ENCODE results near the gene KLRC3. TPM values are rescaled to one million over a fixed set of nuclear protein-coding genes. Genes with fewer than 3 reads are reported as not detected.

Gene KLRC3
- total RNA-seq, 1 donor from 2014 or later: not detected

DNA sequence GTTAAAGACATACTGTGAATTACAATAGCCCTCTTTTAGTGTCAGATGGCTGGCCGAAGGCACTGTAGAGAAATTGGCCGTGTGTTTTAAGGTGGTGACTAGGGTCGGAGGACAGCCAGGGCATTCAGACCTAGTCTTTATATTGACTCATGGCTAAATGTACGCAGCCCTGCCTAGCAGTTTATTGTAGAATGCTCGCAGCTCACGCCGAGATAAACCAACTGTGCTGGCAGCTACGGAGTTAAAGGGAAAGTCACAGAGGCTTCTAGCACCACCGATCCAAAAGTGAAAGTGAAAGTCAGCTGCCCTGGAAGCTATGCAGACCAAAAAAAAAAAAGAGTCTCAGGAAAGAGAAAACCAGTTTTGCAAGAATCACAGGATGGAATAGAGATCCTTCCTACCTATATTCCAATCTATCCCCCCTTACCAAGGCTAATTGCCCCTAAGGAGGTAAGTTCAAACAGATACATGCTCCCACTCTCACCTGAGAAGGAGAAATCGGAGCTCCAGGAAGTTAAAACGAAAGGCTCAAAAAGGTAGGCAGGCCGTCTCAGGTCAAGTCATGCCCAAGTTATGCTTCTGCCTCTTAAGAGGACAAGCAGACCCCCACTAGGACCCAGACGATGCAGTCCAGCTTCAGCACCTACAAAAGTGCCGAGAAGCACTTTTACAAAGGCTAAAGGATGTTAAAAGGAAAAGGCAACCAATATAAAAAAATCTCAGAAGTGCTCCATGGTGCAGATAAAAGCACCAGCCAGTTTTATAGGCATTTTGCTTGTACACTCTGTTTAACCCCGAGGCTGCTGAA, 55.4 kb downstream of the KLRC3 start:
- Histone ChIP-seq H3K4me3 (ENCODE audit: low read depth, low read length) (peak overlapping the region; percentile 42), H3K27me3 (ENCODE audit: control insufficient read depth, insufficient read depth, low read length) (no peaks in the 10 kb centered on the region), H3K36me3 (ENCODE audit: control insufficient read depth, insufficient read depth, low read length) (no peaks in the 10 kb centered on the region)
- FAIRE-seq: no peak
- peak; percentile 77 for DNase-seq (ENCODE audit: low read depth)
- no peak for TF ChIP-seq CTCF (IDR thresholded peaks at IDR 0.05; ENCODE audit: insufficient read depth, low read length, severe bottlenecking)

DNA sequence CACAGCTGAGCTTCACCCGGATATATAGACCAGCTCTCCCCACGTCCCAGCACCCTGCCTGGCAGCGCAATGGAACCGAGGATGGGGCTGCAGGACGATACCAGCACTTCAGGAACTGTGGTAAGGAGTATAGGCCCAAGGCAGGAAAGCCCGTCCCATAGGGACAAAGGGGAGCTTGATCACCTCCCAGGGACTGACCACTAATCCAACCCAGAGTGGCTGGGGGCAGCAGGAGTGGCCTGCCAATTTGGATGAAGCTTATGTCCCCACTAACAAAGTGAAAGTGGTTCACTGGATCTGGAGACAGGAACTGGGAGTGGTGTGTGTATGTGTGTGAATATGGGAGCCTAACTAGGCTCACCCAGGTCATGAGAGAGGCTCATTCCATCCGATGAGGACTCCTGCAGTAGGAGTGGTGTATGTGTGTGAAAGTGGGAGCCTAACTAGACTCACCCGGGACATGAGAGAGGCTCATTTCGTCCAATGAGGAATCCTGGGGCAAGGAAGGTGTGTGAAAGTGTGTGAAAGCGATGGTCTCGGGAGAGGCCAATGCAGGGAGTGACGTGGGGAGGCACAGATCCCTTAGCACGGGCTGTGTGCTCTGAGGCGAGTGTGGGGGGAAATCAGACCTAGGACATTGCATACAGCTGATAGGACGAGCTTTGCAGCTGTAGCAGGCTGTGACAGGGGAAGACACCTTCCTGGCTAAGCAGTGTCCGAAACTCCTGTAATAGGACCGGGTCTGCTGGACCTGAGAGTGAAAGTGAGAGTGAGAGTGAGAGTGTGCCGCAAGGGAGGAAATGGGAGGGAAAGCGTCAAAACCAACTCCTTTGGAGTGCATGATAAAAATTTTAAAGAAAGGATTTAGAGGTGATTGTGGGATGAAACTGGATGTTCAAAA, 56.2 kb downstream of the KLRC3 start:
- no peak for FAIRE-seq
- Histone ChIP-seq H3K4me3 (ENCODE audit: low read depth, low read length) (peak overlapping the region; percentile 42), H3K27me3 (ENCODE audit: control insufficient read depth, insufficient read depth, low read length) (no peaks in the 10 kb centered on the region), H3K36me3 (ENCODE audit: control insufficient read depth, insufficient read depth, low read length) (no peaks in the 10 kb centered on the region)
- DNase-seq (ENCODE audit: low read depth): peak; percentile 60
- no peak for TF ChIP-seq CTCF (IDR thresholded peaks at IDR 0.05; ENCODE audit: insufficient read depth, low read length, severe bottlenecking)

DNA sequence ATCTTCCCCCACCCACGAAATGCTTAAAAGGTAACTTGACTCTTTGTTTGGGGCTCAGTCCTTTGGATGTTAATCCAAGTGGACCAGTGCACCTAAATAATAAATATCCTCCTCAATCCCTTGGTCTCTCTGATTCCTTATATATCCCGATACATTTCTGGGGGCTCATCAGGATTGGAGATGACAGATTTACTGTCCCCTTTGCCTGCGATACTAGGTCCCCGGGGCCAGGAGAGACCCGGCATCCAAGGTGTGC, 56.8 kb downstream of the KLRC3 start:
- Histone ChIP-seq H3K27me3 (ENCODE audit: control insufficient read depth, insufficient read depth, low read length) (no peaks in the 10 kb centered on the region), H3K4me3 (ENCODE audit: low read depth, low read length) (peak overlapping the region; percentile 42), H3K36me3 (ENCODE audit: control insufficient read depth, insufficient read depth, low read length) (no peaks in the 10 kb centered on the region)
- FAIRE-seq (no peak), DNase-seq (ENCODE audit: low read depth) (no peak)
- TF ChIP-seq CTCF (IDR thresholded peaks at IDR 0.05; ENCODE audit: insufficient read depth, low read length, severe bottlenecking): no peak

DNA sequence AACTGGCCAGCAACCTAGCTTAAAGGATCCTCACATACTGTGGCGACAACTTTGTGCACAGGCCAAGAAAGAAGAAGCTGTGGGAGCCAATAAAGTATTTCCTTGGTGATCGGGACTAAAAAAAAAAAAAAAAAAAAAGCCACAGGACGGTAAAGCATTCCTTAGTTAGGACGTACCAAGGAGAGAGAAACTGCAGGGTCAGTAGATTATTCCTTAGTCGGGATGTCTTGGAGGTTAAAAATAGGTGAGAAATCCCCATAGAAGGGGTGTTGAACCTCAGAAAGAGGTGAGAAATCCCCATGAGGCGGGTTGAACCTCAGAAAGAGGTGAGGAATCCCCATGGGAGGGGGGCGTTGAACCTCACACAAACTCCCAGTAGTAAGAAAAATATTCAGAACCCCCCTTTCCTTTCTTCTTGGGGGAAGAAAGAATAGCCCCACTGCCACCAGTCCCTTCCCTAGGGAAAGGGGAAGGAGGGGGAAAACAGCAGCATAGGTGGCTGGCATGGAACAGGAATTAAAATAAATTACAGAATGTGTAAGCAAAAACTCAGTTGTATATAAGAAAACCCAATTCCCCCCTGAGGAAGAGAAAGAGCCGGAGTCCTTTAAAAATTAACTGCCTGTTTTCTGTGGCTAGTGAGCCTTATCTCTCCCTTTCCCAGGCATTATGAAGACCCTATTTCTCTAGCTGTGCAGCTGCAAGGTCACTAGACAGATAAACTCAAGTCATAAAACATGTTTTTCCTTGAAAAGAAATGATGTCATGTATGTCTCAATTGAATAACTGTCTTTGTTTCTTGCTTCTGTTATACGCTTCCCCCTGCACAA, 57.4 kb downstream of the KLRC3 start:
- TF ChIP-seq CTCF (IDR thresholded peaks at IDR 0.05; ENCODE audit: insufficient read depth, low read length, severe bottlenecking): no peak
- no peaks in the 10 kb centered on the region for H3K36me3 ChIP-seq (ENCODE audit: control insufficient read depth, insufficient read depth, low read length)
- FAIRE-seq: no peak
- H3K27me3 ChIP-seq (ENCODE audit: control insufficient read depth, insufficient read depth, low read length): no peaks in the 10 kb centered on the region
- DNase-seq (ENCODE audit: low read depth): peak; percentile 61
- peak overlapping the region; percentile 42 for H3K4me3 ChIP-seq (ENCODE audit: low read depth, low read length)

DNA sequence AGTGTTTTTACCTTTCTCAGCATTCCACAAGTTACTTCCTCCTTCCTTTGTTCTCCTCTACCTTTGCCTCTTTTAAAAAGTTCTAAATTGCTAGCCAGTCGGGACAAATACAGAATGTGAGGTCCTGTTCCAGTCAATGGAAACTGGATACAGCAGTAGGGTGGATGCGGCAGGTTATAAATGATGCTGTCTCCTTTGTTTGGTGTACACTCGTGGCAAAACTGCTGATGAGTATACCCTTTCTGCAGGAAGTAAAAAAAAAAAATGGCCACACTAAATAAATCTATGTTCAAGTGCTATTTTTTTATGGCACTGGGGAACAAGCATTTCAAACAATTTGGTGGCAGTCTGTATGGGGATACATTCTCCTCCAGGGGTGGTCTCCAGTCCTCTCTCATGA, 58.1 kb downstream of the KLRC3 start:
- Histone ChIP-seq H3K27me3 (ENCODE audit: control insufficient read depth, insufficient read depth, low read length) (no peaks in the 10 kb centered on the region), H3K36me3 (ENCODE audit: control insufficient read depth, insufficient read depth, low read length) (peaks cover 2% of the 10 kb centered on the region), H3K4me3 (ENCODE audit: low read depth, low read length) (peak overlapping the region; percentile 19)
- DNase-seq (ENCODE audit: low read depth) (peak; percentile 64), FAIRE-seq (no peak)
- no peak for TF ChIP-seq CTCF (IDR thresholded peaks at IDR 0.05; ENCODE audit: insufficient read depth, low read length, severe bottlenecking)

Other genes with a start within 250 kb of the KLRC3 start
- gene OLR1, start 248.5 kb downstream of the KLRC3 start, total RNA-seq: 0.38 TPM in 1 of 2 replicates, not detected in the other
- not detected in 2 replicates for gene TMEM52B, start 241.6 kb downstream of the KLRC3 start, total RNA-seq
- gene GABARAPL1, start 207.7 kb downstream of the KLRC3 start, total RNA-seq: 21.3 and 32.9 TPM in 2 replicates
- gene KLRD1, start 112.7 kb downstream of the KLRC3 start, total RNA-seq: 0.26 and 0.53 TPM in 2 replicates
- gene KLRK1, start 30.6 kb downstream of the KLRC3 start, total RNA-seq: not detected in 2 replicates
- gene KLRC4, start 10.8 kb downstream of the KLRC3 start, total RNA-seq: not detected in 2 replicates
- not detected in 2 replicates for gene KLRC2, start 15.4 kb upstream of the KLRC3 start, total RNA-seq
- gene KLRC1, start 32.8 kb upstream of the KLRC3 start, total RNA-seq: not detected in 2 replicates
- gene EIF2S3B, start 85.3 kb upstream of the KLRC3 start, total RNA-seq: 0.77 and 0.79 TPM in 2 replicates
- gene MAGOHB, start 193.0 kb upstream of the KLRC3 start, total RNA-seq: 14.0 and 14.5 TPM in 2 replicates

Data from bronchial epithelial cell (primary cell).